Epidermal melanocyte (primary cell): Measurements from ENCODE around the gene ZSCAN16.

Experiments
- DNase-seq: peaks from one replicate; pipeline ENCODE4 v3.0.0; 2011; ENCODE audit warnings: low spot score; ENCODE audit not compliant: insufficient read length

The ZSCAN16 gene

DNA sequence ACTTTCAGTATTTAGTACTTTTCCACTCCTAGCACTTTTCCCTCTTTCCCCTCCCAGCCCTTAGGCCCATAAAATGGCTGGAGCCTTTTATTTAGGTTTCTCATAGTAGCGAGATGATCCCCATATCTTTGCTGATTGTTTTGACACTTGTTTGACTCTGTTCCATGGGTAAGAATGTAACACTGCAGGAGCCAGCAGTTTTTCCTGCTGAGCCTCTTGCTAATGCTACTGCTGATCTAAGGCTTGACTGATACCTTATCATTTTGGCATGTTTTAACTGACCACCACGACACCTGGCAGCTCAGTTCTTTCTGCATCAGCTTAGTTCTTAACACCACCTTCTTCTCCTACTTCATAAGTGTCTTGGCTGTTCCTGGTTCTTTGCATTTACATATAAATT is 46.9 kb downstream of the ZSCAN16 start:
- DNase-seq = no peak

DNA sequence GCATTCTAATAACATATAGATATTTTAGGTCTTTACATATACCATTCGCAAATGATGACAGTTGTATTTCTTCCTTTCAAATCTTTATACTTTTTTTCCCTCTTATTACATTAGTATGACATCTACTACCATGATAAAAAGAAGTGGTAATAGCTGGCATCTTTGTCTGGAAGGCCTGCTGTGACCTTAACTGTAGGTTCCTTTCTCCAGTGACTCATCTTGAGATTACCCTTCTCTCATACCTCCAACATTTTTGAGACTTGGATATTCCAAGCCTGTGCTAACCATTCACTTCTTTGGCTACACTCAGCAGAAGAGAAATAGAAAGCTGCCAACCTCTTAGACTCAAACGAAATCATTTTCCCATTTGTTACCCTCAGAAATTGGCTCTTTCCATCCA is 47.6 kb downstream of the ZSCAN16 start:
- no peak for DNase-seq

DNA sequence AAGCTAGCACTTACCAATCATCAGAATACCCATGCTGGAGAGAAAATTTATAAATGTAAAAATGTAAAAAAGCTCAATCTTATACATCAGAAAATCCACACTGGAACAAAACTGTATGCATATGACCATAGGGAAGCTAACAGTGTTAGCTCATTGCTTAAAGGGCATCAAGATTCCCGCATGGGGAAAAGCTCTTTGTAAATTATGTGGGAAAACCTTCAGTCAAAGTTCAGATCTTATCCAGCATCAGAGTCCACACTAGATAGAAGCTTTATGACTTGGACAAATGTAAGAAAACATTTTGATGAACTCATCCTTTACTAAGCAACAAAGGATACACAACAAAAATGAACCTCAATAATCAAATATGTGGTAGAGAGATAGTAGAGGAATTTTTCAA is 52.0 kb downstream of the ZSCAN16 start:
- no peak for DNase-seq
